NCI-H82 treated with DMSO at 0.1 percent for 48 hours (cell line): ENCODE results near the gene CD99L2.

Experiments used
- DNase-seq: peaks from one replicate; lab custom pipeline; 2025; ENCODE audit not compliant: unreplicated experiment; lab: John Stamatoyannopoulos, UW

CD99L2 gene

GRCh38 chrX:150806827-150807226 lies 91.6 kb downstream of the CD99L2 start:
- DNase-seq: no peak

- no peak for DNase-seq
Measured at GRCh38 chrX:150805736-150806135, 92.7 kb downstream of the CD99L2 start.

- DNase-seq: no peak
Measured at GRCh38 chrX:150792949-150793527, 105.4 kb downstream of the CD99L2 start.

GRCh38 chrX:150790021-150790420 lies 108.4 kb downstream of the CD99L2 start:
- DNase-seq: no peak

GRCh38 chrX:150781677-150782076 lies 116.8 kb downstream of the CD99L2 start:
- DNase-seq: no peak

GRCh38 chrX:150779385-150779784 lies 119.1 kb downstream of the CD99L2 start:
- DNase-seq: no peak

GRCh38 chrX:150777328-150777992 lies 121.0 kb downstream of the CD99L2 start:
- no peak for DNase-seq

GRCh38 chrX:150775569-150776350 lies 122.7 kb downstream of the CD99L2 start:
- DNase-seq: no peak

GRCh38 chrX:150774798-150775568 lies 123.5 kb downstream of the CD99L2 start:
- DNase-seq: no peak

GRCh38 chrX:150773634-150774033 lies 124.8 kb downstream of the CD99L2 start:
- DNase-seq: no peak

- DNase-seq: no peak
Measured at GRCh38 chrX:150773117-150773516, 125.4 kb downstream of the CD99L2 start.

- peak; percentile 31 for DNase-seq
Measured at GRCh38 chrX:150772150-150772970, 126.1 kb downstream of the CD99L2 start.

GRCh38 chrX:150771116-150771515 lies 127.4 kb downstream of the CD99L2 start:
- DNase-seq: no peak

GRCh38 chrX:150770623-150771022 lies 127.8 kb downstream of the CD99L2 start:
- no peak for DNase-seq

GRCh38 chrX:150769408-150769807 lies 129.1 kb downstream of the CD99L2 start:
- DNase-seq: no peak

- DNase-seq: no peak
Measured at GRCh38 chrX:150768580-150769190, 129.8 kb downstream of the CD99L2 start.

- no peak for DNase-seq
Measured at GRCh38 chrX:150768132-150768485, 130.4 kb downstream of the CD99L2 start.

- DNase-seq: no peak
Measured at GRCh38 chrX:150767475-150768131, 130.9 kb downstream of the CD99L2 start.

- DNase-seq: no peak
Measured at GRCh38 chrX:150767045-150767395, 131.4 kb downstream of the CD99L2 start.
